A549 (cell line): ENCODE data around the gene ASIC1. TPM values are rescaled to one million over a fixed set of nuclear protein-coding genes. Genes with fewer than 3 reads are reported as not detected.

Experiments
- ATAC-seq, 2 experiments: fragments of 200-7000 bp in 1 of 2; fragments of >200 bp in 1 of 2; cut with Nextera tagmentation in 1 of 2; cut with Tn5 transposase in 1 of 2; 3 replicates each; pipeline versions ENCODE4 v1.8.0 to v1.9.1; 2018 to 2020; ENCODE audit warnings: mild to moderate bottlenecking in 1 of 2, moderate library complexity in 1 of 2
- CTCF ChIA-PET: fragments of 300-600 bp; sonication (Branson Sonifier 250); formaldehyde crosslinking; extraction: SDS; loops from one replicate; lab custom pipeline; 2021; ENCODE audit warnings: antibody characterized with exemption, inconsistent platforms; lab: Yijun Ruan, JAX
- POLR2A ChIA-PET: fragments of 350-600 bp; formaldehyde crosslinking; extraction: SDS; loops from one replicate; lab custom pipeline; 2021; ENCODE audit warnings: antibody characterized with exemption, inconsistent platforms; lab: Yijun Ruan, JAX
- DNase-seq, 2 experiments: peaks; one replicate each; pipeline versions ENCODE4 v3.0.0 to v3.0.0-alpha.2; 2011 to 2016; ENCODE audit warnings: low read depth in 1 of 2, low spot score in 1 of 2
- FAIRE-seq: peaks from 2 replicates; lab custom pipeline; 2011; peaks lifted over from hg19 to GRCh38; lab: Jason Lieb, UNC
- H3K27ac ChIP-seq, 2 experiments: fragments of >200 bp; sonication (Bioruptor Twin); formaldehyde crosslinking; 3 replicates each; pipeline ENCODE4 v1.5.1; 2016 to 2017
- H3K4me1 ChIP-seq: fragments of >200 bp; sonication (Bioruptor Twin); formaldehyde crosslinking; 3 replicates; pipeline ENCODE4 v1.6.1; 2016
- H3K4me2 ChIP-seq: fragments of >200 bp; sonication (Bioruptor Twin); formaldehyde crosslinking; 3 replicates; pipeline ENCODE4 v1.6.1; 2016
- H3K4me3 ChIP-seq: fragments of >200 bp; sonication (Bioruptor Twin); formaldehyde crosslinking; 3 replicates; pipeline ENCODE4 v1.5.1; 2016
- H3K9me3 ChIP-seq: fragments of >200 bp; sonication (Bioruptor Twin); formaldehyde crosslinking; 3 replicates; pipeline ENCODE4 v1.6.1; 2016
- EHMT2 ChIP-seq: fragments of 200-600 bp; sonication (generic); IDR thresholded peaks from 2 replicates; pipeline ENCODE4 v1.6.1; 2016; ENCODE audit warnings: antibody characterized with exemption, low read depth, mild to moderate bottlenecking, moderate library complexity
- EP300 ChIP-seq, 2 experiments: fragments of >200 bp; sonication (Bioruptor Twin); formaldehyde crosslinking; IDR thresholded peaks; 2 replicates in 1 of 2; 3 replicates in 1 of 2; pipeline ENCODE4 v1.6.1; 2016 to 2017
- FOSB ChIP-seq: fragments of 250-450 bp; sonication (Bioruptor Pico); IDR thresholded peaks from 2 replicates; pipeline ENCODE4 v1.5.0; 2020; ENCODE audit warnings: mild to moderate bottlenecking, moderate library complexity
- FOSL2 ChIP-seq, 2 experiments: fragments of 450-650 bp in 1 of 2; fragments of >200 bp in 1 of 2; sonication (Bioruptor Twin) in 1 of 2; formaldehyde crosslinking; IDR thresholded peaks; 2 replicates each; pipeline versions ENCODE4 v1.5.0 to v1.6.1; 2016 to 2020; ENCODE audit warnings: mild to moderate bottlenecking in 1 of 2, moderate library complexity in 1 of 2
- FOXS1 ChIP-seq: fragments of 250-450 bp; sonication (Bioruptor Pico); IDR thresholded peaks from 2 replicates; pipeline ENCODE4 v1.5.0; 2020; ENCODE audit warnings: mild to moderate bottlenecking, moderate library complexity
- HOXA7 ChIP-seq: fragments of 250-450 bp; sonication (Bioruptor Pico); IDR thresholded peaks from 2 replicates; pipeline ENCODE4 v1.5.0; 2020; ENCODE audit warnings: mild to moderate bottlenecking, moderate library complexity
- KDM1A ChIP-seq: fragments of 200-600 bp; sonication (generic); IDR thresholded peaks from 2 replicates; pipeline ENCODE4 v1.6.1; 2016; ENCODE audit warnings: low read depth, mild to moderate bottlenecking
- KDM5A ChIP-seq: fragments of 200-600 bp; sonication (generic); IDR thresholded peaks from 2 replicates; pipeline ENCODE4 v1.6.1; 2016; ENCODE audit warnings: antibody characterized with exemption, mild to moderate bottlenecking
- MAFK ChIP-seq: fragments of 450-650 bp; IDR thresholded peaks from 2 replicates; pipeline ENCODE4 v1.6.1; 2014; ENCODE audit not compliant: partially characterized antibody
- MAZ ChIP-seq: fragments of 150-350 bp; IDR thresholded peaks from 2 replicates; pipeline ENCODE4 v1.6.1; 2014; ENCODE audit warnings: antibody characterized with exemption, low read depth, low read length, borderline replicate concordance
- MYC ChIP-seq: IDR thresholded peaks from 2 replicates; pipeline ENCODE4 v1.6.1; 2012; ENCODE audit warnings: mild to moderate bottlenecking, inconsistent platforms, low read length, improper control_type of control experiment, borderline replicate concordance
- NFE2L2 ChIP-seq: fragments of 150-350 bp; conservative IDR thresholded peaks from 2 replicates; pipeline ENCODE4 v1.6.1; 2014; ENCODE audit warnings: low read length
- SREBF2 ChIP-seq: fragments of 450-650 bp; IDR thresholded peaks from 2 replicates; pipeline ENCODE4 v1.6.1; 2014; ENCODE audit warnings: mild to moderate bottlenecking, moderate library complexity
- TFCP2L1 ChIP-seq: fragments of 250-450 bp; sonication (Bioruptor Pico); IDR thresholded peaks from 2 replicates; pipeline ENCODE4 v1.5.0; 2021; ENCODE audit warnings: mild to moderate bottlenecking
- ZC3H11A ChIP-seq: fragments of 450-650 bp; IDR thresholded peaks from 2 replicates; pipeline ENCODE4 v1.6.1; 2014; ENCODE audit warnings: antibody characterized with exemption, mild to moderate bottlenecking
- ZFP36 ChIP-seq: fragments of 450-650 bp; IDR thresholded peaks from 2 replicates; pipeline ENCODE4 v1.6.1; 2014; ENCODE audit warnings: borderline replicate concordance; ENCODE audit not compliant: partially characterized antibody
- ZNF302 ChIP-seq: fragments of 250-450 bp; sonication (Bioruptor Pico); IDR thresholded peaks from 2 replicates; pipeline ENCODE4 v1.9.0; 2021; ENCODE audit warnings: inconsistent platforms, mild to moderate bottlenecking, moderate library complexity
- ZSCAN20 ChIP-seq: fragments of 250-450 bp; sonication (Bioruptor Pico); IDR thresholded peaks from 2 replicates; pipeline ENCODE4 v1.8.0; 2022; ENCODE audit warnings: mild to moderate bottlenecking, moderate library complexity
- WGBS: methylation state at CpG from one replicate; pipeline ENCODE4 v1.1.6; 2017; ENCODE audit errors: missing lambda C conversion rate; 5-methylcytosine and 5-hydroxymethylcytosine counted together
- polyA plus RNA-seq, 4 experiments: library from polyadenylated mRNA; depleted of rRNA in 3 of 4; stranded (reverse); fragments of >200 nt; fragmentation: RNase III in 1 of 4; extraction: RNeasy Plus Mini Kit Qiagen cat#74134 plus additional on column Dnase treatment in 1 of 4; gene quantifications; 2 replicates in 3 of 4; 3 replicates in 1 of 4; pipeline ENCODE4 v1.2.3, GENCODE V29; 2011 to 2017
- TF ChIP-seq, protein P1 (sequence below): fragments of 250-450 bp; sonication (Bioruptor Pico); IDR thresholded peaks from 2 replicates; pipeline ENCODE4 v1.5.0; 2020; ENCODE audit warnings: low read depth, mild to moderate bottlenecking, moderate library complexity
- TF ChIP-seq, protein P2 (sequence below): fragments of 250-450 bp; sonication (Bioruptor Pico); IDR thresholded peaks from 2 replicates; pipeline ENCODE4 v1.5.0; 2021; ENCODE audit warnings: mild to moderate bottlenecking, moderate library complexity, borderline replicate concordance
- TF ChIP-seq, protein P3 (sequence below): fragments of >200 bp; sonication (Bioruptor Twin); formaldehyde crosslinking; IDR thresholded peaks from 2 replicates; pipeline ENCODE4 v1.6.1; 2016
- TF ChIP-seq, protein P4 (sequence below): fragments of 450-650 bp; IDR thresholded peaks from 2 replicates; pipeline ENCODE4 v1.6.1; 2014; ENCODE audit warnings: antibody characterized with exemption
- TF ChIP-seq, protein P5 (sequence below): IDR thresholded peaks from 2 replicates; pipeline ENCODE4 v1.6.1; 2012
- TF ChIP-seq, protein P6 (sequence below): IDR thresholded peaks from 2 replicates; pipeline ENCODE4 v1.6.1; 2012; ENCODE audit warnings: low read depth, borderline replicate concordance
- TF ChIP-seq, protein P7 (sequence below): fragments of >200 bp; sonication (Bioruptor Twin); formaldehyde crosslinking; IDR thresholded peaks from 3 replicates; pipeline ENCODE4 v1.6.1; 2016

Gene ASIC1
- polyA plus RNA-seq, 2 of the 4 experiments (the other 2 are of a cell fraction): 6.0 to 6.7 TPM

DNA sequence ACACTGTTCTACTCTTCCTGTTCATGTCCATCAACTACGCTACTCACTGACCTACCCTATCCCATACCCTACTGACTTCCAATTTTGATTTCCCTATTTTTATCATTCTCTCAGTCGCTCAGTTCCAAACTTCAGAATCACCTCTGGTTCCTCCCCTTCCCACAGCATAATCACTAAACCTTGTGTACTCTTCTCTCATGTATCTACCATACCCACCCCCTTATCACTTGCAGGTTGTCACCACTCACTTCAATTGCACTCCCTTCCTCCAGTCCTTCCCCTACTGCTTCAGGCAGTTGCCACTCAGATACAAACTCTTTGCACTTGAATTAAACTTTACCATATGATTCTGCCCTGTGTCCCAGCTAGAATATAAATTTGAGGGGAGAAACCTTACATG, 38.4 kb upstream of the ASIC1 start:
- no peak for FAIRE-seq
- H3K27ac ChIP-seq: no peak overlapping the region
- H3K4me2 ChIP-seq: no peak overlapping the region
- WGBS: 100% methylated on average over 2 of the region's 2 CpGs
- POLR2A ChIA-PET: no interaction called here
- no peaks in the 10 kb centered on the region for H3K9me3 ChIP-seq
- TF ChIP-seq NFE2L2 (no peak), EP300 (IDR thresholded peaks at IDR 0.05) (no peak), KDM5A (no peak), KDM1A (no peak), SREBF2 (no peak), FOXS1 (CRISPR knock-in tag) (no peak), HOXA7 (no peak), ZNF302 (no peak), TFCP2L1 (no peak)
- TF ChIP-seq, protein P1, sequence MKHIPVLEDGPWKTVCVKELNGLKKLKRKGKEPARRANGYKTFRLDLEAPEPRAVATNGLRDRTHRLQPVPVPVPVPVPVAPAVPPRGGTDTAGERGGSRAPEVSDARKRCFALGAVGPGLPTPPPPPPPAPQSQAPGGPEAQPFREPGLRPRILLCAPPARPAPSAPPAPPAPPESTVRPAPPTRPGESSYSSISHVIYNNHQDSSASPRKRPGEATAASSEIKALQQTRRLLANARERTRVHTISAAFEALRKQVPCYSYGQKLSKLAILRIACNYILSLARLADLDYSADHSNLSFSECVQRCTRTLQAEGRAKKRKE (CRISPR knock-in tag): no peak
- TF ChIP-seq, protein P2, sequence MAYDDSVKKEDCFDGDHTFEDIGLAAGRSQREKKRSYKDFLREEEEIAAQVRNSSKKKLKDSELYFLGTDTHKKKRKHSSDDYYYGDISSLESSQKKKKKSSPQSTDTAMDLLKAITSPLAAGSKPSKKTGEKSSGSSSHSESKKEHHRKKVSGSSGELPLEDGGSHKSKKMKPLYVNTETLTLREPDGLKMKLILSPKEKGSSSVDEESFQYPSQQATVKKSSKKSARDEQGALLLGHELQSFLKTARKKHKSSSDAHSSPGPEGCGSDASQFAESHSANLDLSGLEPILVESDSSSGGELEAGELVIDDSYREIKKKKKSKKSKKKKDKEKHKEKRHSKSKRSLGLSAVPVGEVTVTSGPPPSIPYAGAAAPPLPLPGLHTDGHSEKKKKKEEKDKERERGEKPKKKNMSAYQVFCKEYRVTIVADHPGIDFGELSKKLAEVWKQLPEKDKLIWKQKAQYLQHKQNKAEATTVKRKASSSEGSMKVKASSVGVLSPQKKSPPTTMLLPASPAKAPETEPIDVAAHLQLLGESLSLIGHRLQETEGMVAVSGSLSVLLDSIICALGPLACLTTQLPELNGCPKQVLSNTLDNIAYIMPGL: no peak
- TF ChIP-seq, protein P3, sequence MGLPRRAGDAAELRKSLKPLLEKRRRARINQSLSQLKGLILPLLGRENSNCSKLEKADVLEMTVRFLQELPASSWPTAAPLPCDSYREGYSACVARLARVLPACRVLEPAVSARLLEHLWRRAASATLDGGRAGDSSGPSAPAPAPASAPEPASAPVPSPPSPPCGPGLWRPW: no peak
- TF ChIP-seq, protein P4, sequence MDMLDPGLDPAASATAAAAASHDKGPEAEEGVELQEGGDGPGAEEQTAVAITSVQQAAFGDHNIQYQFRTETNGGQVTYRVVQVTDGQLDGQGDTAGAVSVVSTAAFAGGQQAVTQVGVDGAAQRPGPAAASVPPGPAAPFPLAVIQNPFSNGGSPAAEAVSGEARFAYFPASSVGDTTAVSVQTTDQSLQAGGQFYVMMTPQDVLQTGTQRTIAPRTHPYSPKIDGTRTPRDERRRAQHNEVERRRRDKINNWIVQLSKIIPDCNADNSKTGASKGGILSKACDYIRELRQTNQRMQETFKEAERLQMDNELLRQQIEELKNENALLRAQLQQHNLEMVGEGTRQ: no peak
- no peak for DNase-seq
- H3K4me1 ChIP-seq: peaks cover 13% of the 10 kb centered on the region; the same call in 2 of the 3 replicates
- CTCF ChIA-PET: interaction anchor here (0.6 to 4.8 kb wide), 5 partner anchors 11 to 414 kb away, joined by 3 to 31 read pairs (median 4); no protein-coding TSS in a partner anchor
- H3K4me3 ChIP-seq: no peak overlapping the region
- ATAC-seq: no peak

DNA sequence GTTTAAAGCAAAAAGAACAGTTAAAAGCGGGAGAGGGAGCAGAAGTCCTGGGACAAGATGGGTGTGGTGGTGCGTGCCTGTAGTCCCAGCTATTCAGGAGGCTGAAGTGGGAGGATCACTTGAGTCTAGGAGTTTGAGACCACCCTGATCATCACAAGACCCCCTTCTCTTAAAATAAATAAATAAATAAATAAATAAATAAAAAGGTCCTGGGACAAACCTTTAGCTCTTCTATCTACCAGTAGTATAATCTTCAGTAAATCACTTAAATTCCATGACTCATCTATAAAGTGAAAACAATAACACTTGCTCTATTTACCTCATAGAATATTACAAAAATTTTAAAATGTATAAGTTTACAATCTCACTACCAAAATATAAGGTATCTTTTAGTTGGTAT, 37.9 kb upstream of the ASIC1 start:
- H3K4me1 ChIP-seq: peaks cover 18% of the 10 kb centered on the region; the same call in 2 of the 3 replicates
- no peak overlapping the region for H3K4me2 ChIP-seq
- FAIRE-seq (no peak), ATAC-seq (no peak), DNase-seq (no peak)
- ChIA-PET POLR2A (no interaction called here), CTCF (interaction anchor here (1.1 to 4.8 kb wide), 4 partner anchors 17 to 52 kb away, joined by 3 to 31 read pairs (median 4); no protein-coding TSS in a partner anchor)
- H3K9me3 ChIP-seq: no peaks in the 10 kb centered on the region
- no peak overlapping the region for H3K27ac ChIP-seq
- H3K4me3 ChIP-seq: no peak overlapping the region
- 91% methylated on average over 2 of the region's 2 CpGs for WGBS
- TF ChIP-seq, protein P5, sequence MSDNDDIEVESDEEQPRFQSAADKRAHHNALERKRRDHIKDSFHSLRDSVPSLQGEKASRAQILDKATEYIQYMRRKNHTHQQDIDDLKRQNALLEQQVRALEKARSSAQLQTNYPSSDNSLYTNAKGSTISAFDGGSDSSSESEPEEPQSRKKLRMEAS: no peak
- TF ChIP-seq, protein P6, sequence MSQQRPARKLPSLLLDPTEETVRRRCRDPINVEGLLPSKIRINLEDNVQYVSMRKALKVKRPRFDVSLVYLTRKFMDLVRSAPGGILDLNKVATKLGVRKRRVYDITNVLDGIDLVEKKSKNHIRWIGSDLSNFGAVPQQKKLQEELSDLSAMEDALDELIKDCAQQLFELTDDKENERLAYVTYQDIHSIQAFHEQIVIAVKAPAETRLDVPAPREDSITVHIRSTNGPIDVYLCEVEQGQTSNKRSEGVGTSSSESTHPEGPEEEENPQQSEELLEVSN: no peak
- peak; percentile 32; the same call in 1 of the 2 replicates for TF ChIP-seq ZC3H11A
- no peak for TF ChIP-seq TFCP2L1

DNA sequence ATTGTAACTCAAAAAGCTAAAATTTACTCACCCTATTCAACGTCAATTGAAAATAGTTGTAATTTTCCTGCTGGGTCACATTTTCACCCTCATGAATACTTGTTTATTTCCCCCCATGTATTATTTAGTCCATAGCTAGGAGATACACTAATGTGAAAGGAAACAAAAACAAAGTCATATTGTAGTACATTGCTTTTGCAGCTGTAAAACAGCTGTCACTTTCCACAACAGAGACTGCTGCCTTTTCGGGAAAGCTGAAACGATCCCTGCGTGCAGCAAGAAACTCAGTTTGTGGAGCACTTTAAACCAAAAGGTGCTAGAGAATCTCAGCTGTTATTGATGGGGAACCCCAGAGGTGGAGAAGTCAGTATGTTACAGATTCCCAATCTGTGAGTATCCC, 36.4 kb upstream of the ASIC1 start:
- ATAC-seq (no peak), DNase-seq (no peak), FAIRE-seq (no peak)
- H3K4me3 ChIP-seq: no peak overlapping the region
- no peak overlapping the region for H3K4me2 ChIP-seq
- no peaks in the 10 kb centered on the region for H3K9me3 ChIP-seq
- WGBS: 87% methylated on average over 4 of the region's 4 CpGs
- POLR2A ChIA-PET: interaction anchor here (0.5 kb wide), 1 partner anchor 201 kb away, joined by 5 read pairs; no protein-coding TSS in a partner anchor
- no peak overlapping the region for H3K27ac ChIP-seq
- CTCF ChIA-PET: interaction anchor here (0.7 to 3.0 kb wide), 6 partner anchors 15 to 89 kb away, joined by 3 to 14 read pairs (median 8); no protein-coding TSS in a partner anchor
- peaks cover 18% of the 10 kb centered on the region; the same call in 2 of the 3 replicates for H3K4me1 ChIP-seq
- TF ChIP-seq SREBF2 (no peak), ZSCAN20 (CRISPR knock-in tag) (no peak), MAFK (no peak), KDM5A (no peak), MAZ (no peak), ZFP36 (no peak), EP300 (IDR thresholded peaks at IDR 0.05) (no peak), EHMT2 (no peak), MYC (no peak), NFE2L2 (no peak), KDM1A (no peak), FOSL2 (IDR thresholded peaks at IDR 0.05) (no peak), FOSL2 (CRISPR knock-in tag; IDR thresholded peaks at IDR 0.05) (no peak), FOSB (CRISPR knock-in tag) (no peak)
- TF ChIP-seq, protein P7, sequence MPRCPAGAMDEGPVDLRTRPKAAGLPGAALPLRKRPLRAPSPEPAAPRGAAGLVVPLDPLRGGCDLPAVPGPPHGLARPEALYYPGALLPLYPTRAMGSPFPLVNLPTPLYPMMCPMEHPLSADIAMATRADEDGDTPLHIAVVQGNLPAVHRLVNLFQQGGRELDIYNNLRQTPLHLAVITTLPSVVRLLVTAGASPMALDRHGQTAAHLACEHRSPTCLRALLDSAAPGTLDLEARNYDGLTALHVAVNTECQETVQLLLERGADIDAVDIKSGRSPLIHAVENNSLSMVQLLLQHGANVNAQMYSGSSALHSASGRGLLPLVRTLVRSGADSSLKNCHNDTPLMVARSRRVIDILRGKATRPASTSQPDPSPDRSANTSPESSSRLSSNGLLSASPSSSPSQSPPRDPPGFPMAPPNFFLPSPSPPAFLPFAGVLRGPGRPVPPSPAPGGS: no peak
- TF ChIP-seq, protein P3: no peak
